Keratinocyte (primary cell): ENCODE measurements around the gene BTG1. TPM values are rescaled to one million over a fixed set of nuclear protein-coding genes. Genes with fewer than 3 reads are reported as not detected.

Experiments
- DNase-seq: peaks from one replicate; pipeline ENCODE4 v3.0.0-alpha.2; 2011; ENCODE audit warnings: low read depth, missing footprints, low spot score
- FAIRE-seq: peaks from 2 replicates; lab custom pipeline; 2011; peaks lifted over from hg19 to GRCh38; lab: Jason Lieb, UNC
- H2AFZ ChIP-seq: 2 replicates; pipeline ENCODE4 v1.6.0; 2012; ENCODE audit warnings: low read length, control low read depth, inconsistent platforms; ENCODE audit not compliant: control insufficient read depth
- H3K27ac ChIP-seq: 2 replicates; pipeline ENCODE4 v1.5.1; 2011; ENCODE audit warnings: low read length; ENCODE audit not compliant: control insufficient read depth, insufficient read depth
- H3K27me3 ChIP-seq: 3 replicates; pipeline ENCODE4 v1.6.0; 2011; ENCODE audit warnings: low read length; ENCODE audit not compliant: control insufficient read depth, insufficient read depth; ENCODE audit errors: extremely low read depth
- H3K36me3 ChIP-seq, 2 experiments: 2 replicates in 1 of 2; 3 replicates in 1 of 2; pipeline ENCODE4 v1.5.1; 2011; ENCODE audit warnings: low read length in 2 of 2, mild to moderate bottlenecking in 1 of 2; ENCODE audit not compliant: control insufficient read depth in 2 of 2, insufficient read depth in 2 of 2; ENCODE audit errors: extremely low read depth in 1 of 2
- H3K4me1 ChIP-seq: 3 replicates; pipeline ENCODE4 v1.5.1; 2011; ENCODE audit warnings: low read length; ENCODE audit not compliant: control insufficient read depth, insufficient read depth; ENCODE audit errors: extremely low read depth
- H3K4me2 ChIP-seq: 3 replicates; pipeline ENCODE4 v1.6.0; 2011; ENCODE audit warnings: low read depth, low read length; ENCODE audit not compliant: control insufficient read depth, insufficient read depth; ENCODE audit errors: extremely low read depth
- H3K4me3 ChIP-seq, 3 experiments: fragments of 200-600 bp in 1 of 3; sonication (generic) in 1 of 3; 2 replicates in 2 of 3; 3 replicates in 1 of 3; pipeline ENCODE4 v1.5.1; 2011 to 2016; ENCODE audit warnings: low read length in 3 of 3, mild to moderate bottlenecking in 3 of 3, control low read depth in 2 of 3, inconsistent platforms in 1 of 3, low read depth in 1 of 3, mixed read lengths in 1 of 3, mixed run types in 1 of 3, moderate library complexity in 1 of 3; ENCODE audit not compliant: control insufficient read depth in 2 of 3, insufficient read depth in 2 of 3; ENCODE audit errors: extremely low read depth in 1 of 3
- H3K79me2 ChIP-seq: 2 replicates; pipeline ENCODE4 v1.6.0; 2012; ENCODE audit warnings: low read length; ENCODE audit not compliant: control insufficient read depth, insufficient read depth
- H3K9ac ChIP-seq: 3 replicates; pipeline ENCODE4 v1.6.0; 2011; ENCODE audit warnings: low read length; ENCODE audit not compliant: control insufficient read depth, insufficient read depth; ENCODE audit errors: extremely low read depth
- H3K9me1 ChIP-seq: 3 replicates; pipeline ENCODE4 v1.6.0; 2011; ENCODE audit warnings: low read length; ENCODE audit not compliant: control insufficient read depth, insufficient read depth; ENCODE audit errors: extremely low read depth
- H3K9me3 ChIP-seq: 2 replicates; pipeline ENCODE4 v1.5.1; 2012; ENCODE audit warnings: low read depth, low read length; ENCODE audit not compliant: control insufficient read depth
- H4K20me1 ChIP-seq: 3 replicates; pipeline ENCODE4 v1.6.0; 2011; ENCODE audit warnings: low read length; ENCODE audit not compliant: control insufficient read depth, insufficient read depth; ENCODE audit errors: extremely low read depth
- EZH2 ChIP-seq: IDR thresholded peaks from one replicate; pipeline ENCODE4 v1.6.1; 2012; ENCODE audit warnings: inconsistent platforms, mild to moderate bottlenecking, low read length, moderate library complexity
- dilution Hi-C: fragments of 300-500 bp; cut with MboI; formaldehyde crosslinking; loops from one replicate; pipeline ENCODE4 v1.7.0; 2020; ENCODE audit warnings: low sequenced_read_pairs; ENCODE audit not compliant: extremely low pct_ligation_motif_present
- polyA plus RNA-seq, 5 experiments: library from polyadenylated mRNA; depleted of rRNA in 3 of 5; stranded (reverse) in 3 of 5; stranded (forward) in 1 of 5; unstranded in 1 of 5; fragments of >200 nt; gene quantifications; 1 replicate in 1 of 5; 2 replicates in 3 of 5; 3 replicates in 1 of 5; pipeline versions ENCODE4 v1.2.1 to v1.2.3, GENCODE V29; 2011 to 2012; ENCODE audit warnings: missing spikeins in 2 of 5, low read depth in 1 of 5, low replicate concordance in 1 of 5
- TF ChIP-seq, protein P1 (sequence below), 3 experiments: IDR thresholded peaks in 1 of 3; conservative IDR thresholded peaks in 1 of 3; optimal IDR thresholded peaks in 1 of 3; 2 replicates in 2 of 3; 3 replicates in 1 of 3; pipeline versions ENCODE3 to v1.5.1; 2011; ENCODE audit warnings: low read length in 3 of 3, mild to moderate bottlenecking in 3 of 3, moderate library complexity in 2 of 3, control low read depth in 1 of 3, inconsistent platforms in 1 of 3; ENCODE audit not compliant: insufficient read depth in 2 of 3; ENCODE audit errors: extremely low read depth in 1 of 3

BTG1 gene
- polyA plus RNA-seq, 1 donor (not counting 4 experiments of a cell fraction or from before 2014, with no cell fraction given): 40.7 TPM

DNA sequence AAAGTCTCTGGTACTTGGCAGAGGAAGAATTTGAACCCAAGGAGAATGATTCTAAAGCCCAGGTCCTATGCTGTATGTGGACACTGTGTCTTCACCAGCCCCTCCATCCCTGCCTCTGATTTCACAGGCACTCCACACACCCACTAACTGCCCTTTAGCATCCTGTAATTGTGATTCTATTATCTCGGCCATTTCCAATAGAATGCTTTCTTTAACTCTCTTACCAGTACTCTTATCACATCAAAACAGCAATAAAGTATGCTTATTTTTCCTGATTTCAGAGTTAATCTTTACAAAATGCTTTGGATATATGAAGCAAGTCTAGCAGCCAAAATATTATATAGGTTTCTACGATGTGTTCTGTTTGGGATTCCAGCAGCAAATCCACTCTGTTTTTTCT is 37.9 kb upstream of the BTG1 start:
- Histone ChIP-seq H3K4me3 (no peak overlapping the region), H3K9ac (no peak overlapping the region), H2AFZ (no peak overlapping the region), H3K9me1 (no peaks in the 10 kb centered on the region), H3K36me3 (no peaks in the 10 kb centered on the region), H3K4me2 (no peak overlapping the region), H3K79me2 (no peaks in the 10 kb centered on the region), H3K27me3 (no peaks in the 10 kb centered on the region), H3K9me3 (no peaks in the 10 kb centered on the region), H4K20me1 (no peaks in the 10 kb centered on the region), H3K4me1 (no peaks in the 10 kb centered on the region), H3K27ac (no peak overlapping the region)
- FAIRE-seq (no peak), DNase-seq (no peak)
- dilution Hi-C loops: no loop called here
- no peak for TF ChIP-seq EZH2
- TF ChIP-seq, protein P1, sequence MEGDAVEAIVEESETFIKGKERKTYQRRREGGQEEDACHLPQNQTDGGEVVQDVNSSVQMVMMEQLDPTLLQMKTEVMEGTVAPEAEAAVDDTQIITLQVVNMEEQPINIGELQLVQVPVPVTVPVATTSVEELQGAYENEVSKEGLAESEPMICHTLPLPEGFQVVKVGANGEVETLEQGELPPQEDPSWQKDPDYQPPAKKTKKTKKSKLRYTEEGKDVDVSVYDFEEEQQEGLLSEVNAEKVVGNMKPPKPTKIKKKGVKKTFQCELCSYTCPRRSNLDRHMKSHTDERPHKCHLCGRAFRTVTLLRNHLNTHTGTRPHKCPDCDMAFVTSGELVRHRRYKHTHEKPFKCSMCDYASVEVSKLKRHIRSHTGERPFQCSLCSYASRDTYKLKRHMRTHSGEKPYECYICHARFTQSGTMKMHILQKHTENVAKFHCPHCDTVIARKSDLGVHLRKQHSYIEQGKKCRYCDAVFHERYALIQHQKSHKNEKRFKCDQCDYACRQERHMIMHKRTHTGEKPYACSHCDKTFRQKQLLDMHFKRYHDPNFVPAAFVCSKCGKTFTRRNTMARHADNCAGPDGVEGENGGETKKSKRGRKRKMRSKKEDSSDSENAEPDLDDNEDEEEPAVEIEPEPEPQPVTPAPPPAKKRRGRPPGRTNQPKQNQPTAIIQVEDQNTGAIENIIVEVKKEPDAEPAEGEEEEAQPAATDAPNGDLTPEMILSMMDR (optimal IDR thresholded peaks at IDR 0.05 in 1 of 3, IDR thresholded peaks at IDR 0.05 in 1 of 3, conservative IDR thresholded peaks at IDR 0.05 in 1 of 3; ENCODE audit: extremely low read depth in 1 of 3, insufficient read depth in 2 of 3, low read length in 3 of 3): no peak

DNA sequence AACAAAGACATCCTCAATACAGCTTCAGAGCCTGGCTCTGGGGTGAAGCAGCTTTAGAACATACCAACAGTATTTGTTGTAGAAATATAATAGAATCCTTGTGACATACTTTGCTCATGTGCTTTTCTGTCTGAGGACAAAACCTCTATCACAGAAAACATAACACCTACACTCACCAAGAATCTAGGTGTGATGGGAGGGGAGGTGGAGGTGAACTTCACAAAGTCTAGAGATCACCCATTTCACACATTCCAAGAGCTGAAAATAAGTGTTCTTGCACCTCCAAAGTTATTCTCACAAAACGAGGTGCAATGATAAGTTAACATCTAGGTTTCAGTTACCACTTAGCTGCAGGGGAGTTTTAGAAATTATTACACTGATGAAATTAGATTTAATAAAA is 32.7 kb upstream of the BTG1 start:
- DNase-seq (no peak), FAIRE-seq (no peak)
- dilution Hi-C loops: no loop called here
- TF ChIP-seq, protein P1 (optimal IDR thresholded peaks at IDR 0.05 in 1 of 3, IDR thresholded peaks at IDR 0.05 in 1 of 3, conservative IDR thresholded peaks at IDR 0.05 in 1 of 3; ENCODE audit: extremely low read depth in 1 of 3, insufficient read depth in 2 of 3, low read length in 3 of 3): no peak
- no peak for TF ChIP-seq EZH2
- Histone ChIP-seq H3K36me3 (no peaks in the 10 kb centered on the region), H3K9me3 (no peaks in the 10 kb centered on the region), H3K27me3 (no peaks in the 10 kb centered on the region), H4K20me1 (no peaks in the 10 kb centered on the region), H3K79me2 (no peaks in the 10 kb centered on the region), H3K9ac (no peak overlapping the region), H3K9me1 (no peaks in the 10 kb centered on the region), H3K4me3 (no peak overlapping the region), H3K4me2 (no peak overlapping the region), H2AFZ (no peak overlapping the region), H3K27ac (no peak overlapping the region), H3K4me1 (no peaks in the 10 kb centered on the region)
